ENCODE measurements around the gene THAP7.

GRCh38 chr22:20964090-20964798, 37.7 kb downstream of the THAP7 start:
- no peak for TF ChIP-seq CTCF (IDR thresholded peaks at IDR 0.05)
- TF ChIP-seq POLR2AphosphoS5 (IDR thresholded peaks at IDR 0.05) = no peak
- no peak for TF ChIP-seq POLR2A (IDR thresholded peaks at IDR 0.05)
- TF ChIP-seq EP300 (IDR thresholded peaks at IDR 0.05) = no peak
